Heart left ventricle (tissue), 16 donors: ENCODE measurements around the gene GALNT9. TPM values are rescaled to one million over a fixed set of nuclear protein-coding genes. Genes with fewer than 3 reads are reported as not detected.
A peak's percentile ranks its signal among the peaks of the same experiment; 100 is the strongest.

Source experiments
- ATAC-seq, 4 donors: fragments of 200-7000 bp; cut with Tn5 transposase; one replicate each; pipeline ENCODE4 v1.9.1; 2020 to 2022; ENCODE audit warnings: moderate library complexity in 4 of 4, mild to moderate bottlenecking in 3 of 4, moderate number of reproducible peaks in 1 of 4
- DNase-seq, 5 donors: peaks; one replicate each; pipeline ENCODE4 v3.0.0-alpha.2; 2020
- H3K27ac ChIP-seq, 12 donors: fragments of 200-600 bp; sonication (generic) in 4 of 12; one replicate each; pipeline versions ENCODE4 v1.5.0 to v1.8.0; 2016 to 2022; ENCODE audit warnings: mild to moderate bottlenecking in 2 of 12
- H3K27me3 ChIP-seq, 9 donors: fragments of 200-600 bp; sonication (generic) in 2 of 9; one replicate each; pipeline versions ENCODE4 v1.5.1 to v1.8.0; 2016 to 2022; ENCODE audit warnings: mild to moderate bottlenecking in 3 of 9
- H3K36me3 ChIP-seq, 9 donors: fragments of 200-600 bp; sonication (generic) in 2 of 9; one replicate each; pipeline versions ENCODE4 v1.5.0 to v1.8.0; 2018 to 2022; ENCODE audit warnings: mild to moderate bottlenecking in 2 of 9
- H3K4me1 ChIP-seq, 12 donors: fragments of 200-600 bp; sonication (generic) in 4 of 12; one replicate each; pipeline versions ENCODE4 v1.5.0 to v1.8.0; 2016 to 2022; ENCODE audit warnings: mild to moderate bottlenecking in 3 of 12
- H3K4me3 ChIP-seq, 12 donors: fragments of 200-600 bp; sonication (generic) in 4 of 12; one replicate each; pipeline versions ENCODE4 v1.5.0 to v1.8.0; 2017 to 2022; ENCODE audit warnings: mild to moderate bottlenecking in 9 of 12, moderate library complexity in 4 of 12
- H3K9me3 ChIP-seq, 12 donors: fragments of 200-600 bp; sonication (generic) in 4 of 12; one replicate each; pipeline versions ENCODE4 v1.5.0 to v1.8.0; 2016 to 2022; ENCODE audit warnings: mild to moderate bottlenecking in 1 of 12
- CTCF ChIP-seq, 12 donors: fragments of 200-600 bp; sonication (generic) in 4 of 12; IDR thresholded peaks; one replicate each; pipeline versions ENCODE4 v1.5.0 to v1.8.0; 2018 to 2022; ENCODE audit warnings: antibody characterized with exemption in 12 of 12, mild to moderate bottlenecking in 5 of 12
- POLR2A ChIP-seq, 2 donors: fragments of 450-650 bp; IDR thresholded peaks; one replicate each; pipeline ENCODE4 v1.6.1; 2017; ENCODE audit warnings: antibody characterized with exemption in 2 of 2, mild to moderate bottlenecking in 2 of 2, moderate library complexity in 2 of 2
- WGBS, 4 donors: extraction: QIAGEN DNeasy Blood & Tissue Kit in 2 of 4; methylation state at CpG; one replicate each; pipeline versions ENCODE4 v1.1.5 to v1.1.7; 2013 to 2018; 5-methylcytosine and 5-hydroxymethylcytosine counted together
- intact Hi-C, 10 donors: fragments of 100-400 bp; cut with DNase I; formaldehyde crosslinking; loops; one replicate each; pipeline versions ENCODE4 v1.11.1 to v1.14.2; 2022
- polyA plus RNA-seq, 2 donors: library from polyadenylated mRNA; stranded (reverse); fragments of 200-250 nt; gene quantifications; one replicate each; pipeline ENCODE4 v1.2.3, GENCODE V29; 2013
- total RNA-seq, 9 donors: library from RNA; depleted of rRNA in 2 of 9; stranded (reverse); fragments of >200 nt in 2 of 9; fragmentation: NEBNext Ultra II Directional in 3 of 9; extraction: Animal tissue kit (Norgen Biotek cat#: 25700) in 3 of 9; gene quantifications; one replicate each; pipeline versions ENCODE4 v1.1.0 to v1.2.4, GENCODE V29; 2016 to 2023
- donor health status: ischemic (EF 13 %, LVEDD 7.1; RV severe dilation, severe dysfunction).
- donor health status: healthy with polysubstance abuse.
- donor health status: DM: no; HTN: yes; CAD: no.
- donor health status: DM: no; HTN: no; CAD: no.
- donor health status: ischemic (EF 25% LVEDD 6.9; RV normal size, moderate dysfunction).
- donor health status: ischemic (EF 25% LVEDD 5.7; RV mildly dilated, moderate dysfunction).
- donor health status: healthy.
- donor health status: DM: yes; HTN: yes; CAD: no.
- donor health status: ischemic (EF 35%, LVEDD 5.7; RV mildly dilated, moderate dysfunction).
- donor health status: nonischemic (EF 11% LVEDD 7.7; RV severe dilation, severe dysfunction).
- donor health status: DM: yes; HTN: yes; CAD: no.
- donor health status: PGD.
- donor health status: ischemic (EF 29% LVEDD 5.4; RV normal size, mild dysfunction).
- donor health status: nonischemic (EF 23%, LVEDD 6.1; RV moderate dilation, normal function).

Gene GALNT9
- total and polyA plus RNA-seq, 11 donors, result 10.3 TPM; not detected in 10

GRCh38 chr12:132159555-132160003 is 169.8 kb downstream of the GALNT9 start:
- no peak for DNase-seq
- Histone ChIP-seq H3K27ac (no peak overlapping the region), H3K27me3 (peaks cover 0 to 9% (median 5%) of the 10 kb centered on the region in 9 donors), H3K9me3 (no peaks in the 10 kb centered on the region), H3K4me1 (peaks cover 0 to 13% (median 0%) of the 10 kb centered on the region in 12 donors), H3K36me3 (no peaks in the 10 kb centered on the region), H3K4me3 (no peak overlapping the region)
- TF ChIP-seq CTCF (IDR thresholded peaks at IDR 0.05) (no peak), POLR2A (IDR thresholded peaks at IDR 0.05) (no peak)
- 79 to 84% (median 79%) methylated on average over 10 to 14 of the region's 14 CpGs for WGBS, 4 donors
- intact Hi-C loops, result loop anchor here in 8 of 10 donors (5.0 to 10.0 kb wide), 6 partner anchors 255 to 785 kb away; partner anchors contain the start of genes LRCOL1 (in 4 of the 8) and P2RX2 (in 3 of the 8)
- no peak for ATAC-seq

GRCh38 chr12:132158677-132159554 is 170.5 kb downstream of the GALNT9 start:
- H3K9me3 ChIP-seq, result no peaks in the 10 kb centered on the region
- H3K27ac ChIP-seq, result no peak overlapping the region
- H3K4me3 ChIP-seq, result no peak overlapping the region
- H3K36me3 ChIP-seq, result no peaks in the 10 kb centered on the region
- 87 to 94% (median 91%) methylated on average over 23 to 37 of the region's 37 CpGs for WGBS, 4 donors
- ATAC-seq (no peak), DNase-seq (peak in 3 of 5 donors; percentile 9 to 52 (median 30))
- H3K27me3 ChIP-seq, result peaks cover 0 to 7% (median 5%) of the 10 kb centered on the region in 9 donors
- intact Hi-C loops, result loop anchor here in 8 of 10 donors (5.0 to 10.0 kb wide), 5 partner anchors 256 to 786 kb away; partner anchors contain the start of genes LRCOL1 (in 4 of the 8) and P2RX2 (in 3 of the 8)
- H3K4me1 ChIP-seq, result peaks cover 0 to 16% (median 5%) of the 10 kb centered on the region in 12 donors
- no peak for TF ChIP-seq POLR2A (IDR thresholded peaks at IDR 0.05)

- no peaks in the 10 kb centered on the region for H3K36me3 ChIP-seq
- TF ChIP-seq POLR2A (IDR thresholded peaks at IDR 0.05) (no peak), CTCF (IDR thresholded peaks at IDR 0.05) (no peak)
- peaks cover 0 to 4% (median 0%) of the 10 kb centered on the region in 9 donors for H3K27me3 ChIP-seq
- WGBS, 4 donors, result 95 to 99% (median 97%) methylated on average over 5 of the region's 5 CpGs
- ATAC-seq, result no peak
- no peak overlapping the region for H3K4me3 ChIP-seq
- intact Hi-C loops, result loop anchor here in 8 of 10 donors (5.0 to 10.0 kb wide), 5 partner anchors 257 to 787 kb away; partner anchors contain the start of genes LRCOL1 (in 4 of the 8) and P2RX2 (in 3 of the 8)
- peaks cover 0 to 13% (median 6%) of the 10 kb centered on the region in 12 donors for H3K4me1 ChIP-seq
- no peaks in the 10 kb centered on the region for H3K9me3 ChIP-seq
- no peak overlapping the region for H3K27ac ChIP-seq
- DNase-seq, result no peak
Measured at GRCh38 chr12:132157733-132158409, 171.5 kb downstream of the GALNT9 start.

- intact Hi-C loops, result loop anchor here in 8 of 10 donors (5.0 to 10.0 kb wide), 5 partner anchors 258 to 788 kb away; partner anchors contain the start of genes LRCOL1 (in 4 of the 8) and P2RX2 (in 3 of the 8)
- DNase-seq, result no peak
- Histone ChIP-seq H3K4me1 (peaks cover 0 to 12% (median 4%) of the 10 kb centered on the region in 12 donors), H3K27ac (no peak overlapping the region), H3K9me3 (no peaks in the 10 kb centered on the region), H3K36me3 (peaks cover 0 to 8% (median 4%) of the 10 kb centered on the region in 9 donors), H3K27me3 (no peaks in the 10 kb centered on the region), H3K4me3 (no peak overlapping the region)
- 85 to 87% (median 85%) methylated on average over 8 of the region's 8 CpGs for WGBS, 4 donors
- no peak for ATAC-seq
- TF ChIP-seq CTCF (IDR thresholded peaks at IDR 0.05), result no peak
- no peak for TF ChIP-seq POLR2A (IDR thresholded peaks at IDR 0.05)
Measured at GRCh38 chr12:132156573-132157325, 172.6 kb downstream of the GALNT9 start.
